Measurements from ENCODE around the gene NR5A1. TPM values are rescaled to one million over a fixed set of nuclear protein-coding genes. Genes with fewer than 3 reads are reported as not detected.

The NR5A1 gene
- total RNA-seq, 4 donors from 2014 or later = not detected

- peaks cover 0 to 8% (median 6%) of the 10 kb centered on the region in 4 donors for H3K4me1 ChIP-seq
- DNase-seq = no peak
- no peak overlapping the region for H3K4me3 ChIP-seq
- no peak overlapping the region for H3K27ac ChIP-seq
- no peak for TF ChIP-seq CTCF (IDR thresholded peaks at IDR 0.05)
- TF ChIP-seq POLR2AphosphoS5 (IDR thresholded peaks at IDR 0.05) = no peak
- TF ChIP-seq EP300 (IDR thresholded peaks at IDR 0.05; ENCODE audit: low read depth) = no peak
- TF ChIP-seq POLR2A (IDR thresholded peaks at IDR 0.05) = no peak
- H3K36me3 ChIP-seq = no peaks in the 10 kb centered on the region
- H3K9me3 ChIP-seq = no peaks in the 10 kb centered on the region
- peaks cover 32% of the 10 kb centered on the region for H3K27me3 ChIP-seq
- intact Hi-C loops (cut with DNase I; ENCODE audit: low total_unique reads) = no loop called here
- in situ Hi-C loops (cut with MboI; ENCODE audit: low pct_ligation_motif_present in 1 of 4, low pct_unique_long_range_greater_than_20kb in 1 of 4, low sequenced_read_pairs in 3 of 4) = no loop called here
- WGBS, 2 donors (ENCODE audit: low coverage in 1 of 2) = 71% methylated on average over 7 of the region's 7 CpGs; no CpG with 5 or more reads in 1 of the 2 donors
Observed at GRCh38 chr9:124455820-124456219, 51.4 kb downstream of the NR5A1 start.

- Histone ChIP-seq H3K27me3 (peaks cover 41% of the 10 kb centered on the region), H3K4me3 (no peak overlapping the region), H3K9me3 (no peaks in the 10 kb centered on the region), H3K27ac (no peak overlapping the region), H3K36me3 (no peaks in the 10 kb centered on the region), H3K4me1 (peaks cover 0 to 14% (median 9%) of the 10 kb centered on the region in 4 donors)
- intact Hi-C loops (cut with DNase I; ENCODE audit: low total_unique reads) (no loop called here), in situ Hi-C loops (cut with MboI; ENCODE audit: low pct_ligation_motif_present in 1 of 4, low pct_unique_long_range_greater_than_20kb in 1 of 4, low sequenced_read_pairs in 3 of 4) (no loop called here)
- DNase-seq = no peak
- 86 to 90% methylated on average over 2 to 14 of the region's 14 CpGs for WGBS, 2 donors (ENCODE audit: low coverage in 1 of 2)
- TF ChIP-seq POLR2A (IDR thresholded peaks at IDR 0.05) = no peak
- no peak for TF ChIP-seq CTCF (IDR thresholded peaks at IDR 0.05)
- no peak for TF ChIP-seq EP300 (IDR thresholded peaks at IDR 0.05; ENCODE audit: low read depth)
- TF ChIP-seq POLR2AphosphoS5 (IDR thresholded peaks at IDR 0.05) = no peak
Observed at GRCh38 chr9:124454791-124455443, 52.3 kb downstream of the NR5A1 start.

GRCh38 chr9:124454296-124454695 lies 52.9 kb downstream of the NR5A1 start:
- no peak overlapping the region for H3K27ac ChIP-seq
- in situ Hi-C loops (cut with MboI; ENCODE audit: low pct_ligation_motif_present in 1 of 4, low pct_unique_long_range_greater_than_20kb in 1 of 4, low sequenced_read_pairs in 3 of 4) (no loop called here), intact Hi-C loops (cut with DNase I; ENCODE audit: low total_unique reads) (no loop called here)
- DNase-seq = no peak
- 80% methylated on average over 9 of the region's 9 CpGs; no CpG with 5 or more reads in 1 of the 2 donors for WGBS, 2 donors (ENCODE audit: low coverage in 1 of 2)
- H3K4me1 ChIP-seq = peaks cover 0 to 14% (median 9%) of the 10 kb centered on the region in 4 donors
- TF ChIP-seq EP300 (IDR thresholded peaks at IDR 0.05; ENCODE audit: low read depth) = no peak
- no peak for TF ChIP-seq CTCF (IDR thresholded peaks at IDR 0.05)
- no peak for TF ChIP-seq POLR2AphosphoS5 (IDR thresholded peaks at IDR 0.05)
- no peak for TF ChIP-seq POLR2A (IDR thresholded peaks at IDR 0.05)
- no peaks in the 10 kb centered on the region for H3K36me3 ChIP-seq
- no peaks in the 10 kb centered on the region for H3K9me3 ChIP-seq
- H3K27me3 ChIP-seq = peaks cover 47% of the 10 kb centered on the region
- no peak overlapping the region for H3K4me3 ChIP-seq

GRCh38 chr9:124453586-124454191 lies 53.5 kb downstream of the NR5A1 start:
- Histone ChIP-seq H3K36me3 (no peaks in the 10 kb centered on the region), H3K27me3 (peaks cover 47% of the 10 kb centered on the region), H3K27ac (no peak overlapping the region), H3K4me3 (peak overlapping the region in 3 of 4 donors; percentile 15 to 40 (median 29)), H3K9me3 (no peaks in the 10 kb centered on the region), H3K4me1 (peaks cover 0 to 14% (median 9%) of the 10 kb centered on the region in 4 donors)
- 51% methylated on average over 20 of the region's 35 CpGs; no CpG with 5 or more reads in 1 of the 2 donors for WGBS, 2 donors (ENCODE audit: low coverage in 1 of 2)
- intact Hi-C loops (cut with DNase I; ENCODE audit: low total_unique reads) = no loop called here
- no peak for TF ChIP-seq EP300 (IDR thresholded peaks at IDR 0.05; ENCODE audit: low read depth)
- DNase-seq = peak; percentile 65
- in situ Hi-C loops (cut with MboI; ENCODE audit: low pct_ligation_motif_present in 1 of 4, low pct_unique_long_range_greater_than_20kb in 1 of 4, low sequenced_read_pairs in 3 of 4) = no loop called here

Data from transverse colon (tissue), 4 donors.